T-helper 2 cell treated with Interferon-gamma antibody and Interleukin-4, amounts not matched to agents 5 μg/mL and 100 μg/mL, for 36 hours (primary cell): ENCODE measurements around the gene PARS2.

Source experiments
- DNase-seq: peaks from one replicate; pipeline ENCODE4 v3.0.0; 2021; ENCODE audit warnings: low spot score
- H3K27ac Mint-ChIP-seq: one replicate; pipeline ENCODE4 v1.8.0; 2021; ENCODE audit warnings: mild to moderate bottlenecking, mixed read lengths
- H3K27me3 Mint-ChIP-seq: one replicate; pipeline ENCODE4 v1.8.0; 2021; ENCODE audit warnings: low read depth, mixed read lengths
- H3K36me3 Mint-ChIP-seq: one replicate; pipeline ENCODE4 v1.8.0; 2021; ENCODE audit warnings: low read depth, mixed read lengths
- H3K4me1 Mint-ChIP-seq: one replicate; pipeline ENCODE4 v1.8.0; 2021; ENCODE audit warnings: low read depth, mixed read lengths
- H3K4me3 Mint-ChIP-seq: one replicate; pipeline ENCODE4 v1.8.0; 2022; ENCODE audit warnings: mild to moderate bottlenecking, moderate library complexity, mixed read lengths
- H3K9me3 Mint-ChIP-seq: one replicate; pipeline ENCODE4 v1.8.0; 2021; ENCODE audit warnings: mixed read lengths

PARS2 gene

GRCh38 chr1:54711536-54711935, 52.8 kb downstream of the PARS2 start:
- Mint-ChIP-seq H3K4me3 (no peak overlapping the region), H3K9me3 (no peaks in the 10 kb centered on the region), H3K27ac (no peak overlapping the region), H3K27me3 (no peaks in the 10 kb centered on the region), H3K4me1 (peaks cover 11% of the 10 kb centered on the region), H3K36me3 (no peaks in the 10 kb centered on the region)
- DNase-seq: no peak

GRCh38 chr1:54710841-54711240, 53.5 kb downstream of the PARS2 start:
- DNase-seq: no peak
- Mint-ChIP-seq H3K4me3 (no peak overlapping the region), H3K4me1 (peaks cover 6% of the 10 kb centered on the region), H3K36me3 (no peaks in the 10 kb centered on the region), H3K27me3 (no peaks in the 10 kb centered on the region), H3K27ac (no peak overlapping the region), H3K9me3 (no peaks in the 10 kb centered on the region)

GRCh38 chr1:54710434-54710833, 53.9 kb downstream of the PARS2 start:
- no peaks in the 10 kb centered on the region for H3K27me3 Mint-ChIP-seq
- H3K4me1 Mint-ChIP-seq: peaks cover 5% of the 10 kb centered on the region
- H3K36me3 Mint-ChIP-seq: no peaks in the 10 kb centered on the region
- DNase-seq: no peak
- no peak overlapping the region for H3K4me3 Mint-ChIP-seq
- no peaks in the 10 kb centered on the region for H3K9me3 Mint-ChIP-seq
- H3K27ac Mint-ChIP-seq: no peak overlapping the region

- Mint-ChIP-seq H3K36me3 (no peaks in the 10 kb centered on the region), H3K27me3 (no peaks in the 10 kb centered on the region), H3K27ac (no peak overlapping the region), H3K4me1 (no peaks in the 10 kb centered on the region), H3K4me3 (no peak overlapping the region), H3K9me3 (no peaks in the 10 kb centered on the region)
- DNase-seq: no peak
These were observed 54.6 kb downstream of the PARS2 start for GRCh38 chr1:54709547-54710292.

- DNase-seq: no peak
- no peaks in the 10 kb centered on the region for H3K4me1 Mint-ChIP-seq
- H3K27ac Mint-ChIP-seq: no peak overlapping the region
- no peaks in the 10 kb centered on the region for H3K36me3 Mint-ChIP-seq
- no peak overlapping the region for H3K4me3 Mint-ChIP-seq
- H3K27me3 Mint-ChIP-seq: no peaks in the 10 kb centered on the region
- no peaks in the 10 kb centered on the region for H3K9me3 Mint-ChIP-seq
These were observed 55.9 kb downstream of the PARS2 start for GRCh38 chr1:54708385-54708784.
